Tibial nerve (tissue), 4 donors: ENCODE data around the gene GARIN5A.

ENCODE experiments used
- CTCF ChIP-seq, 5 experiments: fragments of 200-600 bp in 3 of 5; fragments of 450-650 bp in 2 of 5; sonication (generic) in 3 of 5; IDR thresholded peaks; one replicate each; pipeline ENCODE4 v1.5.1; 2016 to 2019; ENCODE audit warnings: antibody characterized with exemption in 5 of 5, mild to moderate bottlenecking in 3 of 5, moderate library complexity in 2 of 5
- EP300 ChIP-seq, 2 donors: sonication (generic); formaldehyde crosslinking; IDR thresholded peaks; one replicate each; pipeline ENCODE4 v1.6.1; 2017; ENCODE audit warnings: antibody characterized with exemption in 2 of 2, mild to moderate bottlenecking in 1 of 2
- POLR2A ChIP-seq, 2 donors: fragments of 450-650 bp; IDR thresholded peaks; one replicate each; pipeline ENCODE4 v1.6.1; 2017; ENCODE audit warnings: antibody characterized with exemption in 2 of 2, mild to moderate bottlenecking in 2 of 2, moderate library complexity in 2 of 2

GRCh38 chr19:50517704-50518075 is 41.0 kb upstream of the GARIN5A start:
- TF ChIP-seq CTCF (IDR thresholded peaks at IDR 0.05) (no peak), POLR2A (IDR thresholded peaks at IDR 0.05) (no peak), EP300 (IDR thresholded peaks at IDR 0.05) (no peak)
